Activated T-cell treated with anti-CD3 and anti-CD28 coated beads, Interleukin-2, amount 50 U/mL, for 24 hours (primary cell): ENCODE results near the gene PRDM11.

ENCODE experiments used
- DNase-seq: peaks from one replicate; pipeline ENCODE4 v3.0.0-alpha.2; 2020
- H3K27ac Mint-ChIP-seq: 2 replicates; pipeline ENCODE4 v1.8.0; 2020; ENCODE audit warnings: mild to moderate bottlenecking, mixed read lengths
- H3K27me3 Mint-ChIP-seq: 2 replicates; pipeline ENCODE4 v1.8.0; 2020; ENCODE audit warnings: mixed read lengths
- H3K36me3 Mint-ChIP-seq: 2 replicates; pipeline ENCODE4 v1.8.0; 2020; ENCODE audit warnings: low read depth, mixed read lengths
- H3K4me1 Mint-ChIP-seq: 2 replicates; pipeline ENCODE4 v1.8.0; 2020; ENCODE audit warnings: low read depth, mixed read lengths
- H3K4me3 Mint-ChIP-seq: 2 replicates; pipeline ENCODE4 v1.8.0; 2020; ENCODE audit warnings: mild to moderate bottlenecking, moderate library complexity, mixed read lengths
- H3K9me3 Mint-ChIP-seq: 2 replicates; pipeline ENCODE4 v1.8.0; 2020; ENCODE audit warnings: mixed read lengths

Gene PRDM11

GRCh38 chr11:45157247-45158209 is 11.1 kb downstream of the PRDM11 start:
- no peaks in the 10 kb centered on the region for H3K9me3 Mint-ChIP-seq
- H3K4me3 Mint-ChIP-seq: no peak overlapping the region
- no peaks in the 10 kb centered on the region for H3K36me3 Mint-ChIP-seq
- DNase-seq: peak; percentile 15
- H3K27ac Mint-ChIP-seq: no peak overlapping the region
- H3K4me1 Mint-ChIP-seq: peaks cover 12% of the 10 kb centered on the region
- no peaks in the 10 kb centered on the region for H3K27me3 Mint-ChIP-seq

GRCh38 chr11:45158210-45158731 is 11.8 kb downstream of the PRDM11 start:
- DNase-seq: peak; percentile 21
- no peak overlapping the region for H3K4me3 Mint-ChIP-seq
- no peaks in the 10 kb centered on the region for H3K9me3 Mint-ChIP-seq
- no peak overlapping the region for H3K27ac Mint-ChIP-seq
- H3K27me3 Mint-ChIP-seq: no peaks in the 10 kb centered on the region
- no peaks in the 10 kb centered on the region for H3K36me3 Mint-ChIP-seq
- H3K4me1 Mint-ChIP-seq: peaks cover 16% of the 10 kb centered on the region

DNA sequence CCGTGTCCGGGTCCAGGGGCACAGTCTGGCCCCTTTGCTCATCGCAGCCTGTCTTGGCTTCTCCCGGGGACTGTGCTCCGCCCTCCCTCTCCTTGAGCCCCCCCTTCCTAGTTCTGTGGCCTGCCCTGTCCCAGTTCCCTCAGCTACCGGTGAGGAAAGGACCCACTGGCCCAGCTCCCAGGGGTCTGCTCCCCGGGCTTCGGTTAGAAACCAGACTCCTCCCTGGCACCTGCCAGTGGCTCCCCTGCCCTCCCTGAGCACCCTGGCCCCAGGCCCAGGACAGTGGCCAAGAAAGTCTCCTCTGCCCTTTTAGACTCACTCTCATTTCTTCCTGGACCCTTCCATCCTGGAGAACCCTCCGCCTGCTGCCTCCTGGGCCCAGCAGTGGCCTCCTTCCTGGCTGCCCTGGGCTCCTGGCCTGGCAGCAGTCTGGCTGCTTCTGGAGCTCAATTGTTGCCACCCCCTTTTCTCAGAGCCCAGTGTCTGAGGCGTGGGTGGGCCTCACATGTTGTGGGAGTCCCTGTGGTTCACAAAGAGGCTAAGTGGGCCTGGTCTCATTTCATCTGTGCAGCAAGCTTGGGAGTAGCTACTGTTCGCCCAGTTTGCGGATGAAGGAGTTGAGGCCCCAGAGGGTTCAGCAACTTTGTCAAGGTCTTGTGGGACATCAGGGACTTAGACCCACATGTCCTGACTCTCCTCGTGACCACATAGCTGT is 12.6 kb downstream of the PRDM11 start:
- H3K9me3 Mint-ChIP-seq: no peaks in the 10 kb centered on the region
- H3K27ac Mint-ChIP-seq: no peak overlapping the region
- H3K4me3 Mint-ChIP-seq: no peak overlapping the region
- peak; percentile 7 for DNase-seq
- H3K36me3 Mint-ChIP-seq: no peaks in the 10 kb centered on the region
- H3K4me1 Mint-ChIP-seq: peaks cover 24% of the 10 kb centered on the region
- H3K27me3 Mint-ChIP-seq: no peaks in the 10 kb centered on the region

DNA sequence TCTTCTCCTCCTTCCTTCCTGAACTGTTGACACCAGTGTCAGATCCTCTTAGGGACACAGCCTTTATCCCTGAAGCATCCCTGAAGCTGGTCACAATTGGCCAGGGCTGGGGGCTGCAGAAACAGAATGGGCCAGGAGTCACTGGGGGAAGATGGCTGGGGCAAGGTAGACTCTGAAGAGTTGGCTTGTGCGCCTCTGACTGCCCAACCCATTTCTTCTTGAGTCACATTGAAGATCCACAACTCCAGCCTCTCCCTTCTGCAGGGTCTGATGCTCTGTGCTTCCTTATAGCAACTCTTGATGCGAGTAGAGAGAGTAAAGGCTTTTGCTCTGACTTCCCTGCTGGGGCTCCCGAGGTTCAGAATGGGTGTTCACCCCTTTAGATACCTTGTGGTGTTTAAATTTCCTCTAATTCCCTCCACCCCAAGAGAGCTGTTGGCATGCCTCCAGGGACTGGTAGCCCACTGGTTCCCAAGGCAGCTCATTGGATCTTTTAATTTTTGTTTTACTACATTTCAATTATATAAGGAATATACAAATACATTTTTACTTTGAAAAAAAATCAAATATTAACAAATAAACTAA is 13.4 kb downstream of the PRDM11 start:
- Mint-ChIP-seq H3K27me3 (no peaks in the 10 kb centered on the region), H3K36me3 (no peaks in the 10 kb centered on the region), H3K27ac (no peak overlapping the region), H3K4me3 (no peak overlapping the region), H3K4me1 (peaks cover 28% of the 10 kb centered on the region), H3K9me3 (no peaks in the 10 kb centered on the region)
- DNase-seq: no peak

- Mint-ChIP-seq H3K4me3 (no peak overlapping the region), H3K27me3 (no peaks in the 10 kb centered on the region), H3K27ac (no peak overlapping the region), H3K9me3 (no peaks in the 10 kb centered on the region), H3K4me1 (peaks cover 28% of the 10 kb centered on the region), H3K36me3 (no peaks in the 10 kb centered on the region)
- DNase-seq: peak; percentile 21
Measured at GRCh38 chr11:45161252-45162063, 15.0 kb downstream of the PRDM11 start.

- no peak for DNase-seq
- Mint-ChIP-seq H3K36me3 (no peaks in the 10 kb centered on the region), H3K27ac (no peak overlapping the region), H3K27me3 (no peaks in the 10 kb centered on the region), H3K4me1 (peaks cover 26% of the 10 kb centered on the region), H3K4me3 (no peak overlapping the region), H3K9me3 (no peaks in the 10 kb centered on the region)
Measured at GRCh38 chr11:45162064-45162375, 15.6 kb downstream of the PRDM11 start.

DNA sequence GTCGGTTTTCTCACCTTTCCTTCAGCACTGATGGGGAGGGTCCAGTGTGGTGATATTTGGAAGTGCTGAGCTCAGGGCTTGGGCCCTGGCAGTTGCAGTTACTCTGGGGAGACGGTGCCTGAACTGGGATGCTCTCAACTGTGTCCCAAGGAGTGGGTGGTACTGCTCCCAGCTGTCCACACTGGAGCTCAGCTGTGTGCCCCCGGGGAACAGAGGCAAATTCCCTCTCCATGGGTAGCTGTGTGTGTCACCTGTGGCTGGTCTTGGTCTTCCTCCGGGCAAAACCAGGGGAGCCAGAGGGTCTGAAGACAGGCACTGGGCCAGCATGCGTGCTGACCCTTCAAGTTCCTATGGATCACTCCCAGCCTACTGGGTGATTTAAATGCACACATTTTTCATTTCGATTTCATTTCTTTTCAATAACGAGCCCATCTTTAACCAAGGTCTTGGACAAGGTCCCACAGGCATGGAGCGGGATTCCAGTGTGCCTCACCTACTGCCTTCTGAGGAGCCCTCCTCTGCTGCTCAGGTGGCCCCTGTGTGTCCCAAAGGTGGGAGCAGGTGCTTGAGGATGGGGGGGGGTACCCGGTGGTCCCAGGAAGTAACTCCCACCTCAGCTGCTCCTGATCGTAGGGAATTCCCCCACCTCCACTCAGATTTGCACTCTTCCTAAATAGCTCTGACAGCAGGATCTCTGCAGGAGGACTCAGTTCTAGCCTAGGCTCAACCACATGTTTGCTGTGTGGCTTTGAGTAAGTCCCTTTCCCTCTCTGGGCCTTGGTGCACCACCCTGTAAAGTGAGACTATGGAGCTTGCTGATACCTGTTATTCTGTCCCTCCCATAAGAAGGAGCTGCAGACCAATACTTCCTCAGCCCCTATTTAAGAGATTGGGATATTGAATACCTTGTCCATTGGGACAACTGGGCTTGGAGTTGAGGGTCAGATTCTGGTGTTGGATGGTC is 16.8 kb downstream of the PRDM11 start:
- no peaks in the 10 kb centered on the region for H3K9me3 Mint-ChIP-seq
- H3K4me3 Mint-ChIP-seq: no peak overlapping the region
- no peaks in the 10 kb centered on the region for H3K36me3 Mint-ChIP-seq
- H3K27ac Mint-ChIP-seq: no peak overlapping the region
- DNase-seq: no peak
- H3K27me3 Mint-ChIP-seq: no peaks in the 10 kb centered on the region
- peaks cover 26% of the 10 kb centered on the region for H3K4me1 Mint-ChIP-seq

- Mint-ChIP-seq H3K4me3 (no peak overlapping the region), H3K9me3 (no peaks in the 10 kb centered on the region), H3K36me3 (no peaks in the 10 kb centered on the region), H3K27me3 (no peaks in the 10 kb centered on the region), H3K4me1 (peaks cover 25% of the 10 kb centered on the region), H3K27ac (no peak overlapping the region)
- no peak for DNase-seq
Measured at GRCh38 chr11:45163956-45164575, 17.6 kb downstream of the PRDM11 start.

- H3K27ac Mint-ChIP-seq: no peak overlapping the region
- no peaks in the 10 kb centered on the region for H3K36me3 Mint-ChIP-seq
- no peak for DNase-seq
- no peak overlapping the region for H3K4me3 Mint-ChIP-seq
- no peaks in the 10 kb centered on the region for H3K27me3 Mint-ChIP-seq
- peaks cover 30% of the 10 kb centered on the region for H3K4me1 Mint-ChIP-seq
- no peaks in the 10 kb centered on the region for H3K9me3 Mint-ChIP-seq
Measured at GRCh38 chr11:45165386-45165785, 18.9 kb downstream of the PRDM11 start.

DNA sequence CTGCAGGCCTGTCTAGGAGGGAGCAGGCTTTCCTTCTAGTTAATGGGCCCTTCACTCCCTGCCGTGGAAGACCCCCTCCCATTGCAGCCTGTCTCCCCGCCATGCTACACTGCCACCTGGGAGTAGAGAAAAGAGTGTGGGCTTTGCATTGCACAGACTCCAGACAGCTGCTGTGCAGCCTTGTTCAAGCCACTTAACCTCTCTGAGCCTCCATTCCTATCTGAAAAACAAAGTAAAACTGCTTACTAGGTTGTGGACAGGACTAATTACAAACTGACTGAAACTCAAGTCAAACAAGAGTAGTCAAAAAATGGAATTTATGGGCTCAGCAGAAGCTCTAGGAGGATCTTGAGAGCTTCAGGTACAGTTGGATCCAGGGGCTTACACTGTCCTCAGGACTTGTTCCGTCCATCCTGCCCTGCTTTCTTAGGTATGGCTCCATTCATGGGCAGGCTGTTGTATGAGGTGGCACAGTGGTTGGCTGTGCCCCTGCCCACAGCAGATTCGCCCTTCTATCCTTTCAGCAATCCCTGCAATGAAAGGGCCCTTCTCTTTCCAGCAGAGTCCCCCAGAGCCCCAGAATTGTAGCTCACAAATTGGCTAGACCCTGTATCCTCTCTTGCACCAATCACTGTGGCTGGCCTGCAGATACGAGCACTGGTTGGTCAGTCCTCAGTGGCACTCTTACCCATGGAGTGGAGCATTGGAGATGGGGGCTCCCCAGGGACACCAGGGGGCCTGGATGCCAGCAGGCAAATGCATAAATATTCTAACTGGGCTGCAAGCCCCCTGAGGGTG is 19.6 kb downstream of the PRDM11 start:
- H3K36me3 Mint-ChIP-seq: no peaks in the 10 kb centered on the region
- no peaks in the 10 kb centered on the region for H3K27me3 Mint-ChIP-seq
- H3K9me3 Mint-ChIP-seq: no peaks in the 10 kb centered on the region
- peaks cover 32% of the 10 kb centered on the region for H3K4me1 Mint-ChIP-seq
- no peak overlapping the region for H3K4me3 Mint-ChIP-seq
- DNase-seq: no peak
- H3K27ac Mint-ChIP-seq: no peak overlapping the region

DNA sequence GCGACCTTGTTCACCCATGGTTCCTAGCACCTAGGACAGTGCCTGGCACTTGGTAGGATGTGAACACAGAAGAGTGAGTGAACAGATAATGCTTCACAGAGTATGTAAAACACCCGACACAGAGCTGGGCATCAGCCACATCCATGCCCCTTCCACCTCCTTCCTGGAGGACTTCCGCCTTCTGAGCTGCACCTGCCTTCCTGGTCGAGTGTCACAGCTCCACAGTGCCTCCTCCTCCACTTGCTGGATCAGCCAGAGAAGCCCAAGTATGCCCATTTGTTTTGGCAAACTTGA is 20.1 kb downstream of the PRDM11 start:
- Mint-ChIP-seq H3K27me3 (no peaks in the 10 kb centered on the region), H3K27ac (no peak overlapping the region), H3K36me3 (no peaks in the 10 kb centered on the region), H3K4me1 (peaks cover 32% of the 10 kb centered on the region), H3K9me3 (no peaks in the 10 kb centered on the region), H3K4me3 (no peak overlapping the region)
- DNase-seq: peak; percentile 24

DNA sequence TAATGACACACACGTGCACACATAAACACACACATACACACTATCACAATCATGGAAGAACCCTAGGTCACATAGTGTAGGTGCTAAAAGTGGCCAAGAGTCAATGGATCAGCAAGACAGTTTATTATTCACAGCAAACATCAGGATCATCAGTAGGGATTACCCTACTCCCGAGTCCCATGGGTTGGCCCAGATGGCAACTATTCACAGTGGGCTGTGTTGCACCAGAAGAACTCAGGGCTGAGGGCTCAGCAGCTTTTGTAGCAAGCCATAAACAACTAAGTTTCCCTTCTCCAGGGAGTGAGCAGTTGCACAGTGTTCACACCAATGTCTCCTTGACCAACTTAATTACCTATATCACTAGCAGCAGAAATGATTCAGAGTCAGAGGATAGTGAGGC is 20.8 kb downstream of the PRDM11 start:
- Mint-ChIP-seq H3K4me1 (peaks cover 32% of the 10 kb centered on the region), H3K36me3 (no peaks in the 10 kb centered on the region), H3K27ac (no peak overlapping the region), H3K4me3 (no peak overlapping the region), H3K9me3 (no peaks in the 10 kb centered on the region), H3K27me3 (no peaks in the 10 kb centered on the region)
- no peak for DNase-seq
